HepG2 (cell line): ENCODE data around the gene BCORL1.

Experiments used
- CTCF ChIP-seq: sonication (generic); formaldehyde crosslinking; IDR thresholded peaks from 2 replicates; pipeline ENCODE4 v1.5.0; 2020; ENCODE audit warnings: mild to moderate bottlenecking, missing genetic modification reagents, moderate library complexity
- EZH2 ChIP-seq: conservative IDR thresholded peaks from 2 replicates; pipeline ENCODE4 v1.6.1; 2012; ENCODE audit warnings: mild to moderate bottlenecking, low read depth, low read length, moderate library complexity
- GRHL1 ChIP-seq: sonication (generic); formaldehyde crosslinking; conservative IDR thresholded peaks from 2 replicates; pipeline ENCODE4 v1.8.0; 2022; ENCODE audit warnings: missing genetic modification reagents
- MAFG ChIP-seq: sonication (generic); formaldehyde crosslinking; IDR thresholded peaks from 2 replicates; pipeline ENCODE4 v1.5.1; 2020; ENCODE audit warnings: mild to moderate bottlenecking, missing genetic modification reagents
- MYC ChIP-seq: sonication (generic); formaldehyde crosslinking; IDR thresholded peaks from 2 replicates; pipeline ENCODE4 v1.9.0; 2021; ENCODE audit warnings: missing genetic modification reagents, borderline replicate concordance
- PBX2 ChIP-seq: IDR thresholded peaks from 2 replicates; pipeline ENCODE4 v1.6.1; 2016; ENCODE audit warnings: control low read depth
- PBX3 ChIP-seq: sonication (generic); formaldehyde crosslinking; IDR thresholded peaks from 2 replicates; pipeline ENCODE4 v1.8.1; 2023; ENCODE audit warnings: missing genetic modification reagents, inconsistent platforms, borderline replicate concordance
- POLR2A ChIP-seq, 2 experiments: IDR thresholded peaks; 2 replicates each; pipeline ENCODE4 v1.6.1; 2011; ENCODE audit warnings: low read depth in 2 of 2, low read length in 2 of 2, mild to moderate bottlenecking in 1 of 2, moderate library complexity in 1 of 2; ENCODE audit not compliant: insufficient read depth in 1 of 2
- REST ChIP-seq, 2 experiments: IDR thresholded peaks; 2 replicates each; pipeline ENCODE4 v1.6.1; 2011 to 2012; ENCODE audit warnings: low read length in 2 of 2, borderline replicate concordance in 1 of 2, low read depth in 1 of 2, mild to moderate bottlenecking in 1 of 2, moderate library complexity in 1 of 2
- RFX5 ChIP-seq: IDR thresholded peaks from 2 replicates; pipeline ENCODE4 v1.6.1; 2011; ENCODE audit warnings: low read depth, low read length, improper control_type of control experiment
- RFXAP ChIP-seq: sonication (generic); formaldehyde crosslinking; IDR thresholded peaks from 2 replicates; pipeline ENCODE4 v1.4.0; 2020; ENCODE audit warnings: missing genetic modification reagents, borderline replicate concordance
- ZNF740 ChIP-seq: sonication (generic); formaldehyde crosslinking; IDR thresholded peaks from 2 replicates; pipeline ENCODE4 v1.4.0; 2020; ENCODE audit warnings: missing genetic modification reagents

GRCh38 chrX:129934952-129935351 lies 47.5 kb upstream of the BCORL1 start:
- TF ChIP-seq PBX3 (CRISPR knock-in tag): no peak
- TF ChIP-seq MYC (CRISPR knock-in tag): no peak
- no peak for TF ChIP-seq POLR2A (IDR thresholded peaks at IDR 0.05; ENCODE audit: insufficient read depth in 1 of 2, low read depth in 2 of 2, low read length in 2 of 2)
- no peak for TF ChIP-seq EZH2
- no peak for TF ChIP-seq MAFG (CRISPR knock-in tag)
- TF ChIP-seq REST (IDR thresholded peaks at IDR 0.05; ENCODE audit: borderline replicate concordance in 1 of 2, low read depth in 1 of 2, low read length in 2 of 2): no peak
- no peak for TF ChIP-seq ZNF740 (CRISPR knock-in tag)
- no peak for TF ChIP-seq CTCF (CRISPR knock-in tag)
- no peak for TF ChIP-seq PBX2 (CRISPR knock-in tag)
- TF ChIP-seq RFX5: no peak
- TF ChIP-seq RFXAP (CRISPR knock-in tag): no peak
- no peak for TF ChIP-seq GRHL1 (CRISPR knock-in tag)
